ENCODE measurements around the gene ABLIM1.

GRCh38 chr10:114515298-114515914 is 142.7 kb downstream of the ABLIM1 start:
- TF ChIP-seq CTCF (IDR thresholded peaks at IDR 0.05) (no peak), TCF7L2 (IDR thresholded peaks at IDR 0.05; ENCODE audit: low read depth, low read length) (no peak), POLR2AphosphoS5 (IDR thresholded peaks at IDR 0.05; ENCODE audit: low read depth, low read length) (no peak), REST (IDR thresholded peaks at IDR 0.05; ENCODE audit: insufficient read depth in 1 of 2, low read depth in 2 of 2, low read length in 1 of 2) (no peak)

All from Panc1 (cell line).